Astrocyte (in vitro differentiated cells and primary cell): ENCODE data around the gene LRRC8D. TPM values are rescaled to one million over a fixed set of nuclear protein-coding genes. Genes with fewer than 3 reads are reported as not detected.

Experiments
- DNase-seq: peaks from one replicate; pipeline ENCODE4 v3.0.0-alpha.2; 2010; ENCODE audit warnings: low read depth
- FAIRE-seq: peaks from 2 replicates; lab custom pipeline; 2011; peaks lifted over from hg19 to GRCh38; lab: Jason Lieb, UNC
- H2AFZ ChIP-seq: 2 replicates; pipeline ENCODE4 v1.6.0; 2012; ENCODE audit warnings: low read depth, low read length, inconsistent platforms
- H3K27ac ChIP-seq: 2 replicates; pipeline ENCODE4 v1.5.1; 2011; ENCODE audit warnings: low read depth, low read length, inconsistent platforms
- H3K27me3 ChIP-seq: 2 replicates; pipeline ENCODE4 v1.6.0; 2011; ENCODE audit warnings: low read length, inconsistent platforms; ENCODE audit not compliant: insufficient read depth
- H3K36me3 ChIP-seq: 2 replicates; pipeline ENCODE4 v1.5.1; 2011; ENCODE audit warnings: low read length, inconsistent platforms; ENCODE audit not compliant: insufficient read depth
- H3K4me1 ChIP-seq: 2 replicates; pipeline ENCODE4 v1.5.1; 2011; ENCODE audit warnings: low read length, inconsistent platforms; ENCODE audit not compliant: insufficient read depth
- H3K4me2 ChIP-seq: 2 replicates; pipeline ENCODE4 v1.6.0; 2012; ENCODE audit warnings: low read length, inconsistent platforms
- H3K4me3 ChIP-seq: 2 replicates; pipeline ENCODE4 v1.5.1; 2011; ENCODE audit warnings: low read depth, mild to moderate bottlenecking, low read length, inconsistent platforms; ENCODE audit not compliant: insufficient read depth
- H3K79me2 ChIP-seq: 2 replicates; pipeline ENCODE4 v1.6.0; 2012; ENCODE audit warnings: mild to moderate bottlenecking, low read length, inconsistent platforms; ENCODE audit not compliant: insufficient read depth
- H3K9ac ChIP-seq: 2 replicates; pipeline ENCODE4 v1.6.0; 2012; ENCODE audit warnings: mild to moderate bottlenecking, low read length, inconsistent platforms
- H3K9me3 ChIP-seq: 2 replicates; pipeline ENCODE4 v1.5.1; 2012; ENCODE audit warnings: low read depth, mild to moderate bottlenecking, low read length, inconsistent platforms; ENCODE audit not compliant: insufficient read depth
- H4K20me1 ChIP-seq: 2 replicates; pipeline ENCODE4 v1.6.0; 2012; ENCODE audit warnings: low read length, inconsistent platforms; ENCODE audit not compliant: insufficient read depth
- H3K27ac Mint-ChIP-seq: one replicate; pipeline ENCODE4 v1.8.0; 2021; ENCODE audit warnings: mild to moderate bottlenecking, mixed read lengths; ENCODE audit not compliant: unreplicated experiment
- H3K27me3 Mint-ChIP-seq: one replicate; pipeline ENCODE4 v1.8.0; 2021; ENCODE audit warnings: low read depth, mixed read lengths; ENCODE audit not compliant: unreplicated experiment
- H3K36me3 Mint-ChIP-seq: one replicate; pipeline ENCODE4 v1.8.0; 2021; ENCODE audit warnings: low read depth, mixed read lengths; ENCODE audit not compliant: unreplicated experiment
- H3K4me1 Mint-ChIP-seq: one replicate; pipeline ENCODE4 v1.8.0; 2021; ENCODE audit warnings: low read depth, mixed read lengths; ENCODE audit not compliant: unreplicated experiment
- H3K4me3 Mint-ChIP-seq: one replicate; pipeline ENCODE4 v1.8.0; 2021; ENCODE audit warnings: mild to moderate bottlenecking, moderate library complexity, mixed read lengths; ENCODE audit not compliant: unreplicated experiment
- H3K9me3 Mint-ChIP-seq: one replicate; pipeline ENCODE4 v1.8.0; 2021; ENCODE audit warnings: mild to moderate bottlenecking, mixed read lengths; ENCODE audit not compliant: unreplicated experiment
- CTCF ChIP-seq: IDR thresholded peaks from 2 replicates; pipeline ENCODE4 v1.5.1; 2011; ENCODE audit warnings: low read depth, mild to moderate bottlenecking, inconsistent platforms, low read length, moderate library complexity; ENCODE audit not compliant: insufficient read depth
- EZH2 ChIP-seq: IDR thresholded peaks from 2 replicates; pipeline ENCODE4 v1.6.1; 2012; ENCODE audit warnings: mild to moderate bottlenecking, low read length, inconsistent platforms; ENCODE audit not compliant: insufficient read depth
- total RNA-seq: library from RNA; stranded (reverse); gene quantifications from 2 replicates; pipeline ENCODE4 v1.2.1, GENCODE V29; 2021

Gene LRRC8D
- total RNA-seq, 1 donor from 2014 or later, result 36.9 TPM

GRCh38 chr1:89986020-89986419 lies 165.2 kb downstream of the LRRC8D start:
- Histone ChIP-seq H3K4me1 (no peaks in the 10 kb centered on the region), H3K79me2 (no peaks in the 10 kb centered on the region), H3K9me3 (no peaks in the 10 kb centered on the region), H2AFZ (no peak overlapping the region), H3K36me3 (no peaks in the 10 kb centered on the region), H4K20me1 (no peaks in the 10 kb centered on the region), H3K4me2 (no peak overlapping the region), H3K27ac (no peak overlapping the region), H3K9ac (no peak overlapping the region), H3K4me3 (no peak overlapping the region), H3K27me3 (no peaks in the 10 kb centered on the region)
- Mint-ChIP-seq H3K36me3 (no peaks in the 10 kb centered on the region), H3K27me3 (no peaks in the 10 kb centered on the region), H3K9me3 (no peaks in the 10 kb centered on the region), H3K27ac (no peak overlapping the region), H3K4me3 (no peak overlapping the region), H3K4me1 (no peaks in the 10 kb centered on the region)
- no peak for FAIRE-seq
- DNase-seq, result no peak
- TF ChIP-seq CTCF, result no peak
- no peak for TF ChIP-seq EZH2

Other genes with a start within 250 kb of the LRRC8D start
- gene LRRC8C, start 187.9 kb upstream of the LRRC8D start, total RNA-seq, result 2.3 and 2.4 TPM in 2 replicates
- gene ZNF326, start 174.1 kb downstream of the LRRC8D start, total RNA-seq, result 24.6 and 27.7 TPM in 2 replicates